Measurements from ENCODE around the gene SLC5A6. TPM values are rescaled to one million over a fixed set of nuclear protein-coding genes. Genes with fewer than 3 reads are reported as not detected.

The SLC5A6 gene
- total RNA-seq (10 to 100 TPM in 3 of 4 donors, 1 to 10 TPM in 1; 7.2 to 15.5 (median 12.9) TPM), polyA plus RNA-seq (10 to 100 TPM in 1 of 3 donors, 1 to 10 TPM in 2; 2.4 to 26.7 (median 3.5) TPM)

DNA sequence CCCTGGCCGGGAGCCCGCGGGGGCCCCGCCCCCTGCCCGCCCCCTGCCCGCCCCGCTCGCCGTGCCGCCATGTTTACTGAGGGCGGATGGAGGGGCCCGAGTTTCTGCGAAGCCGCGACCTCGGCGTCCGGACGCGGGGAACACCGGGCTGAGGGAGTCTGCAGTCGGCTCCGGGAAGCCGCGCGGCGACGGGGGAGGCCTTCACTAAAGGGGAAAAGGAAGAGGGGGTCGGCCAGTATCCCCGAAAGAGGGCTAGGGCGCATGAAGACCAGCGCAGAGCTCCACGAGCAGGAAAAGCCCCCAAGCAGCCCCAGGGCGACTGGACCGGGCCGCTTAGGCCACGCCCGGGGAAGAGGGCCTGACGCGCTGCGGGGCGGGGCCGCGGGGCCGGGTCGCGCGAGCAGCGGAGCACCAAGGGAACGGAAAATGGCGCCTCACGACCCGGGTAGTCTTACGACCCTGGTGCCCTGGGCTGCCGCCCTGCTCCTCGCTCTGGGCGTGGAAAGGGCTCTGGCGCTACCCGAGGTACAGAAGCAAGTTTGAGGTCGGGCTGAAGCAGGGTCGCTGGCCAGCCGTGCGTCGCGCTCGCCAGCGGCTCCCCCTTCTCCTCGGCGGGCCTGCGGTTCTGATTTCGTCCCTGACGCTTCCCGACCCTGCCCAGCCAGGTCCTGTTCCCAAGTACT lies at the start of gene SLC5A6, which contains the start of gene ATRAID:
TSS of gene SLC5A6 (minus strand) at position 326 of the 683 bp plus-strand sequence. CDS start 4,618 bp downstream, outside the sequence.
TSS of gene ATRAID (plus strand) at position 99 of the 683 bp plus-strand sequence. CDS start at position 427, 328 bp downstream.
- Histone ChIP-seq H3K27me3 (no peaks in the 10 kb centered on the region), H3K4me3 (peak within 1 kb of the TSS; percentile 60 to 77 (median 74)), H3K36me3 (peaks cover 0 to 36% (median 12%) of the 10 kb centered on the region in 4 donors), H3K4me1 (peaks cover 0 to 32% (median 21%) of the 10 kb centered on the region in 4 donors), H3K27ac (peak within 1 kb of the TSS; percentile 92 to 95 (median 94)), H3K9me3 (no peaks in the 10 kb centered on the region)
- TF ChIP-seq EP300 (IDR thresholded peaks at IDR 0.05) (no peak), POLR2A (IDR thresholded peaks at IDR 0.05) (peak in 1 of 2 donors; percentile 79), POLR2AphosphoS5 (IDR thresholded peaks at IDR 0.05) (peak; percentile 79 to 92 (median 85))
- TF ChIP-seq, protein P1, sequence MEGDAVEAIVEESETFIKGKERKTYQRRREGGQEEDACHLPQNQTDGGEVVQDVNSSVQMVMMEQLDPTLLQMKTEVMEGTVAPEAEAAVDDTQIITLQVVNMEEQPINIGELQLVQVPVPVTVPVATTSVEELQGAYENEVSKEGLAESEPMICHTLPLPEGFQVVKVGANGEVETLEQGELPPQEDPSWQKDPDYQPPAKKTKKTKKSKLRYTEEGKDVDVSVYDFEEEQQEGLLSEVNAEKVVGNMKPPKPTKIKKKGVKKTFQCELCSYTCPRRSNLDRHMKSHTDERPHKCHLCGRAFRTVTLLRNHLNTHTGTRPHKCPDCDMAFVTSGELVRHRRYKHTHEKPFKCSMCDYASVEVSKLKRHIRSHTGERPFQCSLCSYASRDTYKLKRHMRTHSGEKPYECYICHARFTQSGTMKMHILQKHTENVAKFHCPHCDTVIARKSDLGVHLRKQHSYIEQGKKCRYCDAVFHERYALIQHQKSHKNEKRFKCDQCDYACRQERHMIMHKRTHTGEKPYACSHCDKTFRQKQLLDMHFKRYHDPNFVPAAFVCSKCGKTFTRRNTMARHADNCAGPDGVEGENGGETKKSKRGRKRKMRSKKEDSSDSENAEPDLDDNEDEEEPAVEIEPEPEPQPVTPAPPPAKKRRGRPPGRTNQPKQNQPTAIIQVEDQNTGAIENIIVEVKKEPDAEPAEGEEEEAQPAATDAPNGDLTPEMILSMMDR (IDR thresholded peaks at IDR 0.05): no peak
- DNase-seq: peak; percentile 94
- 0 to 1% methylated on average over 73 of the region's 73 CpGs for WGBS, 2 donors
- intact Hi-C loops (cut with DNase I): loop anchor here (2.0 to 10.0 kb wide), 5 partner anchors 79 to 283 kb away; partner anchors contain the start of genes FNDC4, GCKR, GTF3C2 and KHK

DNA sequence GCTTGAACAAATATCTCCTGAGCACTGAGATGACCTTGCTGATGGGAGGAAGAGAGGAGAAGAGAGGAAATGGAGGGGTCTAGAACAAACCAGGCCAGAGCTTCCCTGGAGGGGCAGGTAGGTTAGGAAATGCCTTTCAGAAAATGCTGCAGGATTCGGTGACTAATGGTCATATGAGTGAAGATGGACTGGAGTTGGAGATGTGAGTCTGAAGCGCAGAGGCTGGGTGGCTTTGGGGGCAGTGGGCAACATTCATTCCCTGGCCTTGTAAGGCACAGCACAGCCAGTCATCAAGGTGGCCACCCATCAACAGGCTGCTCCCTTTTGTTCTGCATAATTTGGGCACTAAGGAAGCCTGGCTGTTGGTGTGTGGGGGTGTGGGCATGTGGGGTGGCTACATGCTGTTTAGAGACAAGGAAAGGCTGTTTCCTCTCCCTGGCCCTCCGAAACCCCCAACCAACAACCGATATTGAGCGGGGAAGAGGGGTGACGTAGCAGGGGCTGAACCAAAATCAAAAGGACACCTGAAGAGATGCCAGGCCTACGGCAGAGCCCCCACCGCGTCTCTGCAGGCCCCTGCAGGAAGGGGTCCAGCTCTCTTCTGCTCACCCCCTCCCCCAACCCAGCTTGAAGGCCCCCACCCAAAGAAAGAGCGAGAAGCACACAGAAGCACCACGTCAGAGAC lies 49.3 kb upstream of the SLC5A6 start:
- Histone ChIP-seq H3K4me3 (no peak overlapping the region), H3K27ac (no peak overlapping the region), H3K27me3 (peaks cover 47 to 99% (median 82%) of the 10 kb centered on the region in 3 donors), H3K9me3 (no peaks in the 10 kb centered on the region), H3K36me3 (no peaks in the 10 kb centered on the region), H3K4me1 (peaks cover 0 to 38% (median 37%) of the 10 kb centered on the region in 4 donors)
- no peak for DNase-seq
- 50 to 52% methylated on average over 11 of the region's 11 CpGs for WGBS, 2 donors
- TF ChIP-seq EP300 (IDR thresholded peaks at IDR 0.05) (no peak), POLR2A (IDR thresholded peaks at IDR 0.05) (no peak)
- TF ChIP-seq, protein P1 (IDR thresholded peaks at IDR 0.05): no peak
- intact Hi-C loops (cut with DNase I): no loop called here

DNA sequence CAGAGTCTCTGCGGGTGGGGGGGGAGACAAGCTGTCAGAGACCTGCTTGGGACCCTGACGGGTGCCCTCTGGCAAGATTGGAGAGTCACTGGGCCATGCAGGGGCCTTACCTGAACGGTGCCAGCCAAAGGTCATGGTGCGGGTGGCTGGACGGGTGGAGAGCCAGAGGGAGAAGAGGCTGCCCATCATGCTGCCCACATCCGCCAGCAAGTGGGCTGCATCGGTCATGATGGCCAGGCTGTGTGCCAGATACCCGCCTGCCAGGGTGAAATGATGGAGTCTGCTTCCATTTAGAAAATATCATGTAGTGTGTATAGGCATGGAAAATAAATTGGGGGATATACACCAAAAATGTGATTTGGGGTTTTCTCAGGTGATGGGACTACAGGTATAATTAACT lies 46.0 kb upstream of the SLC5A6 start:
- WGBS, 2 donors: 82 to 90% methylated on average over 8 of the region's 8 CpGs
- DNase-seq: no peak
- H3K4me3 ChIP-seq: no peak overlapping the region

DNA sequence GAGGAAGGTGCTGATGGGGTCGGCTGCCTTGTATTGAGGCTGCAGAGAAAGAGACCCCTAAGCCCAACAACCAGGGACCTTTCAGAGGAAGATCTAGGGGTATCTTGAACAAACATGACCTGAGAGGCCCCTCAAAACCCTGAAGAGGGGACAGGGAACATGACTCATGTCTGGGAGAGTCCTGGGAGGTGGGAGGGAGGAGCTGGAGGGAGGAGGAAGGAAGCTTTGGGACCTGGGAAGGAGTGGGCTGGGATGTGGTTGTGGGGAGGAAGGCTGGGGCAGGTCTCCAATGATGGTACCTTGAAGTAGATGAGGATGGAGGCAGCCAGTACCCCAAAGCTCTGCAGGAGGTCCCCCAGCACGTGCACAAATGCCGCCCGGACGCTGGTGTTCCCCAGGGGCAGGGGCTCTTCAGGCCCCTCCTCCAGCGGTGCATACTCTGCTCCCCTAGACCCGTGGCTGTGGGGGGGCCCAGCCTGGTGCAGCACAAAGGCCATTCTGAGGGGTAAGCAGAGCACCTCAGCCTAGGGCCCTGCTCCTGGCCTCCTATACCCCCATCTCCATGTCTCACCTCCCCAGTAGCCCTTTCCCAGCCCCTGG lies 44.9 kb upstream of the SLC5A6 start:
- no peaks in the 10 kb centered on the region for H3K36me3 ChIP-seq
- H3K9me3 ChIP-seq: no peaks in the 10 kb centered on the region
- H3K4me3 ChIP-seq: no peak overlapping the region
- DNase-seq: no peak
- H3K4me1 ChIP-seq: peaks cover 0 to 3% (median 3%) of the 10 kb centered on the region in 4 donors
- WGBS, 2 donors: 75 to 78% methylated on average over 7 of the region's 7 CpGs
- H3K27me3 ChIP-seq: peaks cover 17 to 69% (median 40%) of the 10 kb centered on the region in 3 donors
- no peak overlapping the region for H3K27ac ChIP-seq
- TF ChIP-seq, protein P1 (IDR thresholded peaks at IDR 0.05): no peak
- TF ChIP-seq EP300 (IDR thresholded peaks at IDR 0.05) (no peak), POLR2A (IDR thresholded peaks at IDR 0.05) (no peak), POLR2AphosphoS5 (IDR thresholded peaks at IDR 0.05) (no peak)
- intact Hi-C loops (cut with DNase I): no loop called here

More for the DNA sequence above, 46.0 kb upstream of the SLC5A6 start:
- Histone ChIP-seq H3K27me3 (peaks cover 28 to 80% (median 51%) of the 10 kb centered on the region in 3 donors), H3K36me3 (no peaks in the 10 kb centered on the region), H3K4me1 (peaks cover 0 to 14% (median 14%) of the 10 kb centered on the region in 4 donors), H3K9me3 (no peaks in the 10 kb centered on the region), H3K27ac (no peak overlapping the region)
- intact Hi-C loops (cut with DNase I): no loop called here
- TF ChIP-seq, protein P1 (IDR thresholded peaks at IDR 0.05): no peak
- TF ChIP-seq EP300 (IDR thresholded peaks at IDR 0.05): no peak

All from sigmoid colon (tissue), 7 donors.